AG08395 (cell line): ENCODE data around the gene PRUNE2.

Experiments used
- DNase-seq: peaks from one replicate; pipeline ENCODE4 v3.0.0; 2012; ENCODE audit warnings: mixed read lengths, low spot score

PRUNE2 gene

GRCh38 chr9:76572151-76572550 lies 333.8 kb downstream of the PRUNE2 start:
- DNase-seq: no peak

GRCh38 chr9:76571743-76572146 lies 334.2 kb downstream of the PRUNE2 start:
- DNase-seq: no peak

- peak; percentile 29 for DNase-seq
Measured at GRCh38 chr9:76571288-76571687, 334.6 kb downstream of the PRUNE2 start.

- no peak for DNase-seq
Measured at GRCh38 chr9:76570826-76571225, 335.1 kb downstream of the PRUNE2 start.

GRCh38 chr9:76567086-76567485 lies 338.8 kb downstream of the PRUNE2 start:
- no peak for DNase-seq

- peak; percentile 22 for DNase-seq
Measured at GRCh38 chr9:76564297-76564696, 341.6 kb downstream of the PRUNE2 start.

- peak; percentile 61 for DNase-seq
Measured at GRCh38 chr9:76562511-76562911, 343.4 kb downstream of the PRUNE2 start.

- no peak for DNase-seq
Measured at GRCh38 chr9:76561900-76562299, 344.0 kb downstream of the PRUNE2 start.
